ENCODE data around the gene VPS8.

- no peak for TF ChIP-seq CTCF (IDR thresholded peaks at IDR 0.05)
- TF ChIP-seq POLR2A (IDR thresholded peaks at IDR 0.05), result no peak
Observed at GRCh38 chr3:184832044-184832443, 20.1 kb downstream of the VPS8 start.
